OCI-LY1 (cell line): Measurements from ENCODE around the gene AIRE.

ENCODE experiments used
- H2AFZ ChIP-seq: fragments of 200-600 bp; sonication (generic), shearing (Covaris generic); 2 replicates; pipeline ENCODE4 v1.6.0; 2014; ENCODE audit warnings: antibody characterized with exemption, mild to moderate bottlenecking, low read length
- H3F3A ChIP-seq: fragments of 200-600 bp; sonication (generic), shearing (Covaris generic); 2 replicates; pipeline ENCODE4 v1.6.0; 2014; ENCODE audit warnings: mild to moderate bottlenecking, antibody characterized with exemption, low read length, moderate library complexity; ENCODE audit not compliant: insufficient read depth
- H3K27ac ChIP-seq: fragments of 200-600 bp; sonication (generic); 2 replicates; pipeline ENCODE4 v1.5.1; 2014; ENCODE audit warnings: low read length, mixed run types, mild to moderate bottlenecking, low read depth; ENCODE audit not compliant: poor library complexity, severe bottlenecking
- H3K27me3 ChIP-seq: fragments of 200-600 bp; sonication (generic); 2 replicates; pipeline ENCODE4 v1.6.0; 2014; ENCODE audit warnings: antibody characterized with exemption, mild to moderate bottlenecking, low read length, moderate library complexity; ENCODE audit not compliant: insufficient read depth
- H3K36me3 ChIP-seq: fragments of 200-600 bp; sonication (generic); 2 replicates; pipeline ENCODE4 v1.6.1; 2014; ENCODE audit warnings: mild to moderate bottlenecking, antibody characterized with exemption, low read length, moderate library complexity, mixed read lengths; ENCODE audit not compliant: insufficient read depth
- H3K4me1 ChIP-seq: fragments of 200-600 bp; sonication (generic); 2 replicates; pipeline ENCODE4 v1.5.1; 2014; ENCODE audit warnings: mild to moderate bottlenecking, low read length, moderate library complexity; ENCODE audit not compliant: insufficient read depth, severe bottlenecking
- H3K4me2 ChIP-seq: fragments of 200-600 bp; sonication (generic), shearing (Covaris generic); 2 replicates; pipeline ENCODE4 v1.6.1; 2014; ENCODE audit warnings: low read length
- H3K4me3 ChIP-seq: fragments of 200-600 bp; sonication (generic); 2 replicates; pipeline ENCODE4 v1.5.1; 2014; ENCODE audit warnings: low read length, low read depth, mild to moderate bottlenecking, mixed read lengths; ENCODE audit not compliant: poor library complexity, severe bottlenecking
- H3K79me2 ChIP-seq: fragments of 200-600 bp; shearing (Covaris generic); 2 replicates; pipeline ENCODE4 v1.6.1; 2016; ENCODE audit warnings: mixed run types, low read length, mixed read lengths; ENCODE audit not compliant: insufficient read depth
- H3K9ac ChIP-seq: fragments of 200-600 bp; sonication (generic), shearing (Covaris generic); 2 replicates; pipeline ENCODE4 v1.6.1; 2014; ENCODE audit warnings: mild to moderate bottlenecking, low read length, mixed read lengths
- H3K9me2 ChIP-seq: fragments of 200-600 bp; sonication (generic), shearing (Covaris generic); 2 replicates; pipeline ENCODE4 v1.6.1; 2014; ENCODE audit warnings: low read depth, mild to moderate bottlenecking, low read length, mixed read lengths
- H3K9me3 ChIP-seq: fragments of 200-600 bp; shearing (Covaris generic); 2 replicates; pipeline ENCODE4 v1.6.1; 2014; ENCODE audit warnings: low read length, mixed read lengths
- H4K20me1 ChIP-seq: fragments of 200-600 bp; sonication (generic), shearing (Covaris generic); 2 replicates; pipeline ENCODE4 v1.6.0; 2016; ENCODE audit warnings: mild to moderate bottlenecking, low read length; ENCODE audit not compliant: insufficient read depth
- CTCF ChIP-seq: fragments of 200-600 bp; sonication (generic), shearing (Covaris generic); IDR thresholded peaks from 2 replicates; pipeline ENCODE4 v1.5.1; 2017; ENCODE audit warnings: mild to moderate bottlenecking, antibody characterized with exemption, low read length, moderate library complexity, mixed read lengths
- EZH2 ChIP-seq: fragments of 200-600 bp; sonication (generic), shearing (Covaris generic); IDR thresholded peaks from 2 replicates; pipeline ENCODE4 v1.8.0; 2017; ENCODE audit warnings: borderline replicate concordance, mixed run types, mild to moderate bottlenecking, antibody characterized with exemption, low read length, moderate library complexity, mixed read lengths

AIRE gene

GRCh38 chr21:44304011-44304616 is 18.4 kb downstream of the AIRE start:
- H3K27ac ChIP-seq: peak overlapping the region; percentile 38
- no peak overlapping the region for H3K4me3 ChIP-seq
- peaks cover 13% of the 10 kb centered on the region; the same call in 1 of the 2 replicates for H3K36me3 ChIP-seq
- no peaks in the 10 kb centered on the region for H3K9me2 ChIP-seq
- H3K4me1 ChIP-seq: peaks cover 44% of the 10 kb centered on the region
- TF ChIP-seq CTCF (no peak), EZH2 (no peak)
- no peak overlapping the region for H3K9ac ChIP-seq
- no peaks in the 10 kb centered on the region for H4K20me1 ChIP-seq
- no peaks in the 10 kb centered on the region for H3K27me3 ChIP-seq
- H3K4me2 ChIP-seq: peak overlapping the region; percentile 12; the same call in 1 of the 2 replicates
- no peaks in the 10 kb centered on the region for H3K79me2 ChIP-seq
- H2AFZ ChIP-seq: no peak overlapping the region
- H3K9me3 ChIP-seq: no peaks in the 10 kb centered on the region
- no peaks in the 10 kb centered on the region for H3F3A ChIP-seq

GRCh38 chr21:44304877-44305293 is 19.2 kb downstream of the AIRE start:
- no peaks in the 10 kb centered on the region for H4K20me1 ChIP-seq
- no peaks in the 10 kb centered on the region for H3K27me3 ChIP-seq
- no peak overlapping the region for H3K4me2 ChIP-seq

GRCh38 chr21:44305691-44306090 is 20.0 kb downstream of the AIRE start:
- H3K9ac ChIP-seq: no peak overlapping the region
- peaks cover 36% of the 10 kb centered on the region for H3K4me1 ChIP-seq
- H4K20me1 ChIP-seq: no peaks in the 10 kb centered on the region
- H2AFZ ChIP-seq: no peak overlapping the region
- no peak for TF ChIP-seq CTCF
- H3K9me2 ChIP-seq: no peaks in the 10 kb centered on the region
- no peaks in the 10 kb centered on the region for H3K9me3 ChIP-seq
- no peak overlapping the region for H3K4me2 ChIP-seq
- H3K36me3 ChIP-seq: peaks cover 26% of the 10 kb centered on the region; the same call in 1 of the 2 replicates
- H3K4me3 ChIP-seq: no peak overlapping the region
- no peak overlapping the region for H3K27ac ChIP-seq
- no peaks in the 10 kb centered on the region for H3K79me2 ChIP-seq
- no peaks in the 10 kb centered on the region for H3F3A ChIP-seq
- no peaks in the 10 kb centered on the region for H3K27me3 ChIP-seq

More at GRCh38 chr21:44304877-44305293, 19.2 kb downstream of the AIRE start:
- H3K27ac ChIP-seq: no peak overlapping the region
- H3K4me3 ChIP-seq: no peak overlapping the region
- TF ChIP-seq EZH2: no peak
- TF ChIP-seq CTCF: peak; percentile 77
- no peak overlapping the region for H2AFZ ChIP-seq
- no peaks in the 10 kb centered on the region for H3K9me2 ChIP-seq
- H3K9me3 ChIP-seq: no peaks in the 10 kb centered on the region
- H3K9ac ChIP-seq: no peak overlapping the region
- no peaks in the 10 kb centered on the region for H3K79me2 ChIP-seq
- H3K36me3 ChIP-seq: peaks cover 18% of the 10 kb centered on the region; the same call in 1 of the 2 replicates
- H3F3A ChIP-seq: no peaks in the 10 kb centered on the region
- peaks cover 37% of the 10 kb centered on the region for H3K4me1 ChIP-seq
